ENCODE results near the gene TMEM128. TPM values are rescaled to one million over a fixed set of nuclear protein-coding genes. Genes with fewer than 3 reads are reported as not detected.
"Not testable (repeated sequence)": the region's sequence is repeated elsewhere in the genome, so short reads cannot be mapped to it uniquely, and the experiment has no call there.

The TMEM128 gene
- total RNA-seq, 1 donor from 2014 or later: 29.2 TPM

GRCh38 chr4:4245172-4245571 is 2.9 kb downstream of the TMEM128 start:
- Histone ChIP-seq H3K4me3 (no peak overlapping the region), H3K27me3 (ENCODE audit: low read depth) (no peaks in the 10 kb centered on the region), H3K9me3 (no peaks in the 10 kb centered on the region), H3K4me1 (peaks cover 17% of the 10 kb centered on the region), H3K27ac (no peak overlapping the region), H3K36me3 (peaks cover 46% of the 10 kb centered on the region)
- intact Hi-C loops (cut with DNase I): no loop called here
- ATAC-seq: peak; percentile 5 to 56
- TF ChIP-seq CTCF (IDR thresholded peaks at IDR 0.05): no peak
- no peak for DNase-seq

- DNase-seq; H3K27ac ChIP-seq; H3K27me3 ChIP-seq (ENCODE audit: low read depth); intact Hi-C loops (cut with DNase I); H3K9me3 ChIP-seq; ATAC-seq; H3K4me1 ChIP-seq; H3K4me3 ChIP-seq: not testable (repeated sequence)
- peaks cover 78% of the 10 kb centered on the region for H3K36me3 ChIP-seq
Observed at GRCh38 chr4:4239551-4239950, 8.5 kb downstream of the TMEM128 start.

GRCh38 chr4:4233610-4234009 is 14.4 kb downstream of the TMEM128 start:
- no peaks in the 10 kb centered on the region for H3K4me1 ChIP-seq
- no peak overlapping the region for H3K4me3 ChIP-seq
- DNase-seq (no peak), ATAC-seq (no peak)
- H3K27me3 ChIP-seq (ENCODE audit: low read depth): peaks cover 7% of the 10 kb centered on the region
- peaks cover 8% of the 10 kb centered on the region for H3K9me3 ChIP-seq
- intact Hi-C loops (cut with DNase I): no loop called here
- peaks cover 35% of the 10 kb centered on the region for H3K36me3 ChIP-seq
- TF ChIP-seq CTCF (IDR thresholded peaks at IDR 0.05): no peak
- H3K27ac ChIP-seq: no peak overlapping the region

GRCh38 chr4:4228356-4228668 is 19.7 kb downstream of the TMEM128 start:
- no peak for ATAC-seq
- Histone ChIP-seq H3K4me1 (no peaks in the 10 kb centered on the region), H3K4me3 (no peak overlapping the region), H3K27me3 (ENCODE audit: low read depth) (peaks cover 44% of the 10 kb centered on the region), H3K9me3 (peaks cover 2% of the 10 kb centered on the region), H3K36me3 (no peaks in the 10 kb centered on the region), H3K27ac (no peak overlapping the region)
- intact Hi-C loops (cut with DNase I): no loop called here
- no peak for DNase-seq
- no peak for TF ChIP-seq CTCF (IDR thresholded peaks at IDR 0.05)

GRCh38 chr4:4227510-4228355 is 20.3 kb downstream of the TMEM128 start:
- H3K27me3 ChIP-seq (ENCODE audit: low read depth): peaks cover 45% of the 10 kb centered on the region
- no peak for TF ChIP-seq CTCF (IDR thresholded peaks at IDR 0.05)
- H3K36me3 ChIP-seq: no peaks in the 10 kb centered on the region
- no peak overlapping the region for H3K27ac ChIP-seq
- ATAC-seq (no peak), DNase-seq (no peak)
- H3K4me3 ChIP-seq: no peak overlapping the region
- intact Hi-C loops (cut with DNase I): no loop called here
- H3K9me3 ChIP-seq: no peaks in the 10 kb centered on the region
- H3K4me1 ChIP-seq: no peaks in the 10 kb centered on the region

GRCh38 chr4:4226606-4227438 is 21.2 kb downstream of the TMEM128 start, which contains the start of gene OTOP1:
TSS of gene OTOP1 (minus strand) at chr4:4226929. CDS start at chr4:4226864, 65 bp downstream.
- Histone ChIP-seq H3K4me1 (no peaks in the 10 kb centered on the region), H3K27me3 (ENCODE audit: low read depth) (peaks cover 54% of the 10 kb centered on the region), H3K27ac (no peak within 1 kb of the TSS), H3K36me3 (no peaks in the 10 kb centered on the region), H3K9me3 (no peaks in the 10 kb centered on the region), H3K4me3 (no peak within 1 kb of the TSS)
- no peak for DNase-seq
- intact Hi-C loops (cut with DNase I): no loop called here
- ATAC-seq: no peak
- no peak for TF ChIP-seq CTCF (IDR thresholded peaks at IDR 0.05)
